HG02840 (cell line): ENCODE results near the gene MAN1A1.
"Not testable (repeated sequence)": the region's sequence is repeated elsewhere in the genome, so short reads cannot be mapped to it uniquely, and the experiment has no call there.

ENCODE experiments used
- ATAC-seq: cut with Tn5 transposase; IDR thresholded peaks from one replicate; pipeline ENCODE4 v1.9.1; 2021; ENCODE audit warnings: mild to moderate bottlenecking, moderate library complexity, moderate number of reproducible peaks; ENCODE audit not compliant: unreplicated experiment, low FRiP score

MAN1A1 gene

DNA sequence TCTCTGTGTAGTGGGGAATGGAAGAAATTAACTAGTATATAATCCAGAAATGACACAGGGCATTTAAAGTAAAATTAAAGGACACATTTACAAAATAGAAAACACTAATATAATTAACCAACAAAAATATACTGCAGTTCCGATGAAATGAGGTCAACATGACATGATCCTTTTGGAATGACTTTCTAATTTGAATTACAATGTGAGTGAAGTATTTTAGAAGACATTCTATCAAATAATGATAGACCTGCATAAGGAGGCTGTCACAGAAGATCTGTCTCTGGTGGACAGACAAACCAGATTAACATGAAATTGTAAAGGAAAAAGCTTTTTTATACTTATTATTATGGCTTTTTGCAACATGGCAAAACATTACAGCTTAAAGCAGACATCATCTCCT is 170.5 kb downstream of the MAN1A1 start:
- no peak for ATAC-seq

DNA sequence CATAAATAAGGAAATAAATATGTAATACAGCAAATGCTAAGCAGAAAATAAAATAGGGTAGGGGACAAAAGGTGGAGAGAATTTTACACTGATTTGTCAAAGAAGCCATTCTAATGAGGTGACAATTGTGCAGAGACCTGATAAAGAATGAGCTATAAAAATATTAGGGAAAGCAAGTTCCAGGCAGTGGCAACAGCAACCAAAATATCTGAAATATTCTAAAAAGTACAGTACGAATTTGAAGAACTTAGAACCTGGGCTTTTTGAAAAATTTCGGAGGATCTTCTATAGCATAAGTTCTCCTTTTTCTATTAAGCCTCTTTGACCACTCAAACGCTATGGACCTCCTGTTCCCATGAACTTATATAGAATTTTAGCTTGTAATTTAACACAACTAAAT is 173.1 kb downstream of the MAN1A1 start:
- no peak for ATAC-seq

DNA sequence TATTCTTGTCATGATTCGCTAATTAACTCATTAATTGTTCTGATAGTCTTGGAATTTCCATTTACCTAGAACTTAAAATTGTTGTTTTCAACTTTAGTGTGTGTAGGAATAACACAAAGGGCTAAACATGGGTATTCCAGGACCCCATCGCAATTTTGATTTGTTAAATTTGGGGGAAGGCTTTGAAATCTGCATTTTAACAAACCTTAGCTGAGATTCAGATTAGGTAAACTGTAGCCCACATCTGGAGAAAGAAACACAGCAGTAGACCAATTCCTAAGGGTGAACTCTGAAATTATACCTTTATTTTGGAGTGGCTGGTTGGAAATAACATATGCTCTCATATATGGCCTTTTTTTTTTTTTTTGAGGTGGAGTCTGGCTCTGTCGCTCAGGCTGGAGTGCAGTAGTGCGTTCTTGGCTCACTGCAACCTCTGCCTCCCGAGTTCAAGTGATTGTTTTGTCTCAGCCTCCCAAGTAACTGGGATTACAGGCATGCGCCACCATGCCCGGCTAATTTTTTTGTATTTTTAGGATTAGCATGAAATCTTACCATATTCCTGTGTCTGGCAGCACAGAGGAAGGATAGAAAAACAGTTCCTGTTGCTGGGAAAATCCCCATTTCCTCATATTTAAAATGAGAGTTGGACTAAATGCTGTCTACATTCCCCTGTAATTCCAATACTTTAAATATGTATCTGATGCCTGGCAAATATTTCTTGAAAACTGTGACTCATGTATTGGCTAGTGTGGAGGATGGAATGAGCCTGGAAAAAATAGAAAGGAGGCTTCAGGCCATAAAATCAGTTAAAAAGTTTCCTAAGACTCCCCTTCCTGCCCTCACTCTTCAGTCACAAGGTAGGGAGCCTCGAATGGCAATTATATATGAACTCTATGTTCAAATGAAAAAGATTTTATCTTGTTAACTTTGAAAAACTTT is 174.4 kb downstream of the MAN1A1 start:
- no peak for ATAC-seq

DNA sequence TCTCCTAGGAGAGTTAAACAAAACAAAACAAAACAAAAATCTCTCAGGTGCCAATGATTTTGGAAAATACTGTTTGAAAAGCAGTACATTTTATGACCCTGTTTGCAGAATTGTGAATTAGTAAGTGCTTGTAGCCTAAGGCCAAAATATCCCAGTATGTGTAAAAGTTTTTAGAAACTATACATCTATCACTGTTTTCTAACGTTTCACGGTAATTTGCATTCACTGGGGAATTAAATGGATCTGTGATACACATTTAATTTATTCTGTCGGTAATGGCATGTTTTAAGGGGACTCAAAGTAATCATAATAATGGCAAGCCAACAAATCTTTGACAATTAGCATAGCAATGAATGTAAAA is 175.5 kb downstream of the MAN1A1 start:
- ATAC-seq = no peak

DNA sequence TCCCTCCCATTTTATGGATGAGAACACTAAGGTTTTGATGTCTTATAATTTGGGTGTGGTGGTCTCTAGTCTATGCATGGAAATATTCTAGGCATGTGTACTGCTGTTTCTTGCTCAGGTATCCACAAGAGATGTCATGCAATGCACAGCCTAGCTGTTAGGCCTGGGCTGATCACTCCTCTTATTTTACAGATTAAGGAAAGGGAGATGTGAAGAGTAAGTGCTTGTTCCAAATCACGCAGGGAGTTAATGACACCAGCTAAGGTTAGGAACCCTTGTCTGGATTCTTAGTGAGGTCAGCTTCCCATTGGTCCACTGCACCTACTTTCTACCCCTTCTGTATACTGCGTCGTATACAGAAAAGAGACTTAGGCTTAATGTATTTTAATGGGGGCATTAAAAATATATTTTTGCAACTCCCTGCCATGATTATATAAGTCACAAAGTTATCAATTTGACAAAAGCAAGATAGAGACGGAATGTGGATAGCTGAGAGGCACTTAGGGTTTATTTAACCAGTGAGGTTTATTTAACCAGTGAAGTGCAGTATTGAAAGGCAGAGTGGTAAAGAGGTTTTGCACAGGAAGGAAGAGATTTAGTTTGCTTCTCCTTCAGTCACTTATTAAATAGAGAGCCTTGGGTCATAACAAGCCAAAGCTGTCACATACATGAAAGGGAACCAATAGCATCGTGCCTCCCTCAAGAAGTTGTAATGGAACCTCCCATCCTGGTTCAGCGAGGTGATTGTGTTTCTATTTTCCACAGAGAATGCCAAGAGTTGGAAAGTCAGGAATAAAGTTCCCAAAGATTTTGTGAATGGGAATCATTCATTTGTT is 176.1 kb downstream of the MAN1A1 start:
- no peak for ATAC-seq

DNA sequence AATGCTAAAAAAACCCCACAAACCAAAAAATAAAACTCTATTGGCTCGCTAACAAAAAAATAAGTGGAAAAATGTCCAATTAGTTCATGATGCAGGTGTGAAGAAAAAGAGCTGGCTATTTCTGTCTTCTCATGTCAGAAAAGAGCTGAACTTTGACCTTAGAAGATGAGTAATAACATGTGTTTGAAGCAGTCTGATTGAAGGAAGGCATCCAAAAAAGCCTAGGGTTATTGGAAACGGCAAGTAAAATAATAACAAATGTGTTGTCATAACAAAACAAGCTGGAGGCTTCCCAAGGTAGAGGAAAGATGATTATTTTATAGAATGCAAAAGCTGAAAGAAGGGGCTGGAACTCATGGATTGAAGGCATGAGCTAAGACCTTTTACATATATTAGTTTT is 176.7 kb downstream of the MAN1A1 start:
- ATAC-seq = no peak

DNA sequence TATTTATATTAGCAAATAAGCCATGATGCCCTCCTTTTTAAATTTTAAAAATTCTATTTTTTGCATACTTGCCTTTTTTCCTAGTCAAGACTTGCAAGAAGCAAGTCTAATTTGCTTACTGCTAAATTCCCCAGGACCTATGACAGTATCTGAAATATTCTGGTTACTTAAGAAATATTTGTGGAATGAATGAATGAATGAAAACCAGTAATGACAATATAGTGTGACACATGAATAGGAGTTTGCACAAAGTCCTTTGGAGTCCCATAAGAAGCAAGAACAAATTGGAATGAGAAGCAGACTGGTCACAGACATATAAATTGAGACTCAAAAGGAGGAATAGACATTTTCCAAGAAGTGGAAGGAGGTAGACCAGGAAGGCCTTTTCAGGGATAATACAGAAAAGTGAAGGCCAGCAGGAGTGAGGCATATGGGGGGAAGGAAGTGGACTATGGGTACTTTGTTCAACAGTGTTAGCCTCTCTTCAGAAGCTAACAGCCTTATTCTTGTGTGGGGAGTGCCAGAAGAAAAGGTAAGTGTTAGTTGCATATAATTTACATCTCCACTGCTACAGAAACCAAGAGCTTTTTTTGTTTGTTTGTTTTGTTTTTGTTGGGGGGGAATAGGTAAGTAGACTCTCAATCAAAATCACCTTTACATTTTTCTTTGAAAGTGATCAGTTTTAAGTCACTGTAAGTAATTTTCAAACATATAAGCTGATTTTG is 177.5 kb downstream of the MAN1A1 start:
- ATAC-seq = no peak

DNA sequence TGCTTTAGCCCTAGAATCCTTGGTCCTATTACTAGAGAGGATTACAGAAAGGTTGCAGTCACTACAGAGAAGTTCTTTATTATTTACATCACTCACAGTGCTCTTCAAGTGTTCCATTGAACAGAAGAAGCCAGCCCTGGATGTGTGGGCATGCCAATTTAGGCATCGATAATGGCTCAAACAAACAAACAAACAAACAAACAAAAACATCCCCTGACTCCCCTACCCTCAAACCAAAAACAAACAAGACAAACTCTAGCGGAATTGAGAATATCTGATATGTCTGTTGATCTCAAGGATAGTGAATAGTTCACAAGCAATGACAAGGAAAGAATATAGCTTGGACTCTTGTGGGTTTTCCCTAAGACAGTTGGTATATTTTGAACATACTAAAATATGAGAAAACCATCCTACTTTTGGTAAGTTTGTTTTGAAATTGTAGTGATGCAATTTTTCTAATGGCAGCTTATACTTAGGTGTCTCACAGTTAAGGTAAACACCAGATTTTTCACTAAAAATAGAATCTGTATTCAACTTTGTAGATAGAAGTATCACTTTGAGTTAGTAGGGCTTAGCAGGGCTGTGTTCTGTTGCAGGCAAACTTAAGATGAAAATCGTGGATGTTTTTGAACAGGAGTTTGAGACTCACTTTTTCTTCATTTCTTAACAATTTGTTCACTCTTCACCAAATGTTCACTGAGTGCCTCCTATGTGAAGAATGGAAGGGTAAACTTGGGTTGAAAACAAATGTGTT is 178.3 kb downstream of the MAN1A1 start:
- ATAC-seq = no peak

DNA sequence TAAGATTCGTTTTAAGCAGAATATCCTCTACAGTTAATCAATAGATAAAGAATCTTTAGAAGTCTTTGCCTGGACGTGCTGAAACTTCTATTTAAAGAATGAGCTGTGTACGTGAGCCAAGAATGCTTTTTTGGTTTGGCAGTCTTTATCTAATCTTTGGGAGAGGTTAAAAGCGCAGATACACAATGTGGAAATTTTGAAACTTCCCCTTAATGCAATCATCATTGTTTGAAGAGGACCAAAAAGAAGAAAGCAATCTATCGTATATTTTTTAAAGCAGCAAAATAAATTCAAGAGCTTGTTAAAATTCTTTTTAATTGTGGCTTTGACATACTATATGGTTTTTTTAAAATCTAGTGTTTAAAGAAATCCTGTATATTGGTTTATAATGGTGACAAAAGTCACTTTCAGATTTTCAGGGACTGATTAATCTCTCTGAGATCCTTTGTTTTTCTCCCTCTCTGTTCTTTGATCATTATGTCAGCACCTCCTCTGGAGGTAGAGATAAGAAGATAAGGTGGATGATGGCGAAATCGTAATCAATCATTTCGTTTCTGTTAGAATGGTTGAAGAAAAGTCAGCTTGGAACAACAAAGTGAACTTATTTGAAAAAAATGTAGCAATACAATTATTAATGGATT is 179.0 kb downstream of the MAN1A1 start:
- ATAC-seq = no peak

DNA sequence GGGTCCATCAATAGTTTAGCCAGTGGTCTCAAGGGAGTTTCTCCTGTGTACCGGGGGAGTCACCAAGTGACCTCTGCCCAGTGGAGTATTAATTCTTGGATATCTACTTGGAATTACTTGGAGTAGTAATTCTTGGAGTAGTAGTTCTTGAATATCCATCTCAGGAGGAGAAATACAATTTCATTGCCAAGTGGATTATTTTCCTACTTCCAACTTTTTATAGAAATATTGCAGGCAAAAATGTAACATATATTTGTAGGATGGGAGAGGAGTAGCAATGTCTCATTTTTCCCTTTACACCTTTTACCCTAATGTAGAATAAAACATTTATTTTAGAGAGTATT is 179.5 kb downstream of the MAN1A1 start:
- no peak for ATAC-seq

DNA sequence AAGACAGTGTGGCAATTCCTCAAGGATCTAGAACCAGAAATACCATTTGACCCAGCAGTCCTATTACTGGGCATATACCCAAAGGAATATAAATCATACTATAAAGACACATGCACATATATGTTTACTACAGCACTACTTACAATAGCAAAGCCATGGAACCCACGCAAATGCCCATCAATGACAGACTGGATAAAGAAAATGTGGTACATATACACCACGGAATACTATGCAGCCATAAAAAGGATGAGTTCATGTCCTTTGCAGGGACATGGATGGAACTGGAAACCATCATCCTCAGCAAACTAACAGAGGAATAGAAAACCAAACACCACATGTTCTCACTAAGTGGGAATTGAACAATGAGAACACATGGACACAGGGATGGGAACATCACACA is 180.2 kb downstream of the MAN1A1 start:
- ATAC-seq = not testable (repeated sequence)

DNA sequence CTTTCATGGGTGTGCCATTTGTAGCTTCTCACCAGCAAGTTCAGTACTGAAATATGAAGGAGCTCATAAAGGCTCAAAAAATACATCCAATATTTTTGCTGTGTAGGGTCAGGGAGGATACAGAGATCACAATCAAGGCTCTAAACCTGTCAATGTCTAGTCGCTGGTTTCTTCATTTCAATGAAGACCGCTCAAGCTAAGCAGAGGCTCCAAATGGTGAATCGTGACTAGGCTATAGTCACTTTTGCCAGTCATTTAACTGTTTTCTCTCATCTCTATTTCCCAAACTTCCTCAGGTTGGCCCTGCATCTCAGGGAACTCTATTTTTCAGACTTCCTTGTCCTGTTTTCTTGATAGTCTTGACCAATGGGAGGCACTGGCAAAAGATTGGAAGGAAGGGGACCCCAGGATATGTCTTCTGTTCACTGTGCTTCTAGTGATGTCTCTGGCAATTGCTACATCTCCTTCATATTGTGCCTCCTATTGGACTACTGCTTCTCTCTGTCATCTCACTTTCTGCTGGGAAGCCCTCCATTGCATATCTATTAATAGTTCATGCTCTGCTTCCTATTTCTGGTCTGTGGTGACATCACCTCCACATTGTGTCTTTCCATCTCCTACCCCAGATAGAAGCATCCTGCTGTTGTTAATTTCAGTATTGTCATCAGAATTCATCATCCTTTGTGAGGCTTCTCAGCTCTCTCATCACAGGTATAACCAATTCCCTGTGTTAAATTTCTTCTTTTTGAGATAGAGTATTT is 183.4 kb downstream of the MAN1A1 start:
- no peak for ATAC-seq

DNA sequence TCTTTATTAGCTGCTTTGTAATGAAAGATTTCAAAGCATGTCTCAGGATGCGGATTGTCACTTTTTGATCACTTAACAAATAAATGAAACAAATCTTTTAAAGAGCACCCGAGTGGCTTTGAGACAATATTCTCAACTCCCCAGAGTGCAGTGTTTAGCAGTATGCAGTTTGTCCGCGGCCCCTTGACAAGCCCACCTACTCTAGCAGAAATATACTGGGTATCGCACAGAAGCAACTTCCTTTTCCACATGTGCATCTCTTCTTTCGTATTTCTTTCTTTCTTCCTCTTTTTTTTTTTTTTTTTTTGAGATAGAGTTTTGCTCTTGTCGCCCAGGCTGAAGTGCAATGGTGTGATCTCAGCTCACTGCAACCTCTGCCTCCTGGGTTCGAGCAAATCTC is 186.6 kb downstream of the MAN1A1 start:
- ATAC-seq = no peak

DNA sequence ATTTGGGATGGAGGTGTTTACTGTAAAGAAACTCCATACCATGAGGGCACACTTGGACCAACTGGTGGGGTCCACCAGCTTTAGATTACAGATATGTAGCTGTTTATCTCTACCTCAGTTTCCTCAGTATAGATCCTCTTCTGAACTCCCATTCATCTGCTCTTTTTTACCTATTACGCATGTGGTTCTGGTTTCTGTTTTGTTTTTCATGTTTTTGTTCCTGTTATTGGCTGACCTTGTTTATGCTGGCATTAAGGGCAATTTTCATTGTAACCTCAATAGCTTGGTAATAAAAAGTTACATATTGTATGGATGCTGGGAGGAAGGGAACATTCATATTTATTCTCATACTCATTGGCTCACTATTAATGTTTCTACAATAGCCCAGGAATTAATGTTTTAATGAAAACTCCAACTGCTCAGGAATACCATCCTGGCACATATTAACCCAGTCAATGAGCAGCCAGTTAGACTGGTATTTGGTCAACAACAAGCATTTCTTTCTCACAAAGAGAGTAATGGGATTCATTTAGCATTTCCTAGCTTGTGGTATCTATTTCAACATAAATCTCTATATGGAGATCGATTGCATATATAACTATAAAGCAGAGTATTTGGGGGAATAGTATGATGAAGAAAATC is 187.3 kb downstream of the MAN1A1 start:
- no peak for ATAC-seq

DNA sequence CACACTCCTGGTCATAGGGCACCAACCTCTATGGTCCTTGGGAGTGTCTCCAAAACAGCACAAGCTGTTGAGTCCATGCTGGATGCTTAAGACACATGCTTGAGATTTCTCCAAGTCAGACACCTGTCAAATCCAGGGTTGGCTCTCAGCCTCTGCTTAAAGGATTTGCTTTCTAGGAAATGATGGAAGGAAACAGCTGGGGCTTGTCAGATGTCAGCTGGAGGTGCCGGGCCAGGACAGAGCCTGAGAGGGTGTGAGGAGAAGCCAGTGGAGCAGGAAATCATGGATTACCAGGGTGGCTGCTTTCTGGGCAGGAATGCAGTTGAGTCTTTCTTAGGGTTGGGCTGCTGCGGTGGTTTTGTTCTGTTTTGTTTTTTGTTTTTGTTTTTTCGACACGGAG is 188.1 kb downstream of the MAN1A1 start:
- no peak for ATAC-seq

DNA sequence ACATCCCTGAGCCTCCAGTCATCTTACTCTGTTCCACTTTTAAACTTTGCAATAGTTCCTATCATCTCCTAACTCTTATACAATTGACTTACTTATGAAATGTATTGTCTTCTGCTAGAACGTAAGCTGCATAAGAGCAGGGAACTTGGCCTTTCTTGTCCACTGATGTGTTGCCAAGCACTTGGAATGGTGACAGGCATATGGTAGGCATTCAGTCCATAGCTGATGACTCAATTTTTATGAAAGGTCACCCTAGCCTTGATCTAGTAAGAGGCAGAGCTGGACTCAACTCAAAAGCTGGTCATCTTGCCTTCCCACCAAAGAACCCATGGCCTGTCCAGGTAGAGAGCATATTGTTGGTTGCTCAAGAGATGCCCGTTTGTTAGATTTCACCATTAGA is 188.7 kb downstream of the MAN1A1 start:
- no peak for ATAC-seq

DNA sequence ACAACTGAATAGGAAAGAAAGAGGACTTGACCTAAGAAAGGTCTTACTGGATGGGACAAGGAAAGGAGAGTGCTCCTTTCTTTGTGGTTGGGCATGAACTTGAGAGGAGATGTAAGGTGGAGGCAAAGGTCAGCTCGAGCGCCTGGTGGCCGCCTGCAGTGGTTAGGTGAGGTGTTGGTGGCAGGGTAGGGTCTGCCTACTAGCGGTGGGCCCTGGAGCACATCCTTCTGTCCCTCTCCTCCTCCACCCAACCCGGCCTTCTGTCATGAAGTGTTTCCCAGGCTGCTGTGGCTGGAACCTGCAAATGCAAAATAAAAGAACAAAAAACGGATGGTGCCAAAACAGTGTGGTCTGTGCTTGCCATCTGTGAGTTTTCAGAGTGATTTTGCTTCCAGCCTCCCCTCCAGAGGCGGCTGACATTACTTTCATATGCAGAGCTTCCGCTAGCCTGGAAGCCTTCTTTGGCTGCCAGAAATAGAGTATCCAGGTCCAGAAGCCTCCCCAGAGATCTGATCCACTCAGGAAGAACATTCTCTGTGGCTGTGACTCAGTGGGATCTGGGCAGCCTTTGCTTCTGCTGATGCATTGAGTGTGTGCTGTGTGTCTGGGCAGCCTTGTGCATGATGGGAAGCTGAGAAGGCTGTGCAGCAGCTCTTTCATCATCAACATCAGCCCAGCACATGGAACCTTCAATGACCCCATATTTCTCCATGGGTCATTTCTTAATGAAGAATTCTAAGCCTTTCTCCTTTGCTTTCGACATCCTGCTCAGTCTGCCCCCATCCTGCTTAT is 191.3 kb downstream of the MAN1A1 start:
- no peak for ATAC-seq

DNA sequence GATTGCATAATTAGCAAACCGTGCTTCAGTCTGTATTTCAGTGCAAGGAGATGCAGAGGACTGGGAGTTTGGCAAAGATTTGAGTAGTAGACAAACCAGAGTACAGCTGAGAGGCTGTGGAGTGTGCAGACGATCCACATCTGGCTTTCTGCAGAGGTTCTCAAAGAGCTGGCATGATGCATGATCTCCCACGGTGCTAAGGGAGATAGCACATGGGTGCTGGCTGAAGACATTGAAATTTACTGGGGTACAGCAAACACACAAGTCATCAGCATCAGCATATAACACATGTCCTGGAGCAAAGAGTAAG is 192.1 kb downstream of the MAN1A1 start:
- ATAC-seq = no peak
